HG03439 (cell line): ENCODE measurements around the gene SPDYE2.
"Not testable (repeated sequence)": the region's sequence is repeated elsewhere in the genome, so short reads cannot be mapped to it uniquely, and the experiment has no call there.

Experiments
- ATAC-seq: cut with Tn5 transposase; IDR thresholded peaks from one replicate; pipeline ENCODE4 v1.9.1; 2021; ENCODE audit warnings: mild to moderate bottlenecking, moderate library complexity; ENCODE audit not compliant: unreplicated experiment

SPDYE2 gene

GRCh38 chr7:102602317-102602716 lies 51.3 kb downstream of the SPDYE2 start:
- not testable (repeated sequence) for ATAC-seq

- ATAC-seq: not testable (repeated sequence)
Observed at GRCh38 chr7:102604431-102605145, 53.6 kb downstream of the SPDYE2 start.

- ATAC-seq: not testable (repeated sequence)
Observed at GRCh38 chr7:102606848-102607247, 55.8 kb downstream of the SPDYE2 start.

GRCh38 chr7:102609734-102610133 lies 58.7 kb downstream of the SPDYE2 start:
- ATAC-seq: not testable (repeated sequence)

- not testable (repeated sequence) for ATAC-seq
Observed at GRCh38 chr7:102610441-102610840, 59.4 kb downstream of the SPDYE2 start.

GRCh38 chr7:102611013-102611674 lies 60.1 kb downstream of the SPDYE2 start:
- peak; percentile 26 for ATAC-seq

GRCh38 chr7:102611675-102612325 lies 60.8 kb downstream of the SPDYE2 start:
- not testable (repeated sequence) for ATAC-seq
